HG03565 (cell line): Measurements from ENCODE around the gene PKHD1.

Experiments used
- ATAC-seq: cut with Tn5 transposase; IDR thresholded peaks from one replicate; pipeline ENCODE4 v1.9.1; 2021; ENCODE audit warnings: mild to moderate bottlenecking, moderate library complexity; ENCODE audit not compliant: unreplicated experiment

The PKHD1 gene

DNA sequence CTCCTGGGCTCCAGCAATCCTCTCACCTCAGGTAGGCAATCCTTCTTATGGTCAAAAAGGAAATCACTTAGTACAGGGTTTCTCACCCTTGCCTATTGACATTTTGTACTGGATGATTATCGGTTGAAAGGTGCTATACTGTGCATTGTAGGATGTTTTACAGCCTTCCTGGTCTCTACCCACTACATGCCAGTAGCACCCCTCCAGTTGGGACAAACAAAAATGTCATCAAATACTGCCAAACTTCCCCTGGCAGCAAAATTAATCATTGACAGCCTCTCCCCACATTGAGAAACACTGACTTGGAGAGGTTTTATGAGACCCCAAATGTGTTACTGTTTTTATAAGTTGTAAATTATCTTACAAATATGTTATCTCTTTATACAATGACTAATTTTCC lies 368.1 kb downstream of the PKHD1 start:
- no peak for ATAC-seq

DNA sequence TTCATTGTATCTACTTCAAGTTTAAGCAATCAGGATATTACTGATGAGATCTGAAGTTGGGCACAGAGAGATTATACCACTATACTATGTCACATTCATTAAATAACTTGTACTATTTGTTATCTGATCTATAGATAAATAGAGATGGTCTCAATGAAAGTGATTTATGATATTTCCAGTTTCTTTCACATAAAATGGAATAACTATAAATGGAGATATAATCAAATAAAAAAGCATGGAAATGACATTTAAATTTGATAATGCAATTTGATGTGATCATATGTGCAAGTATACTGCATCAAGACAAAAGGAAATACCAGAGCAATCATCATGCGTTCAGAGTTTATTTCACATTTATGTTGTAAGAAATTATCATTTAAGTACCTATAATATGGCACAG lies 368.9 kb downstream of the PKHD1 start:
- no peak for ATAC-seq

DNA sequence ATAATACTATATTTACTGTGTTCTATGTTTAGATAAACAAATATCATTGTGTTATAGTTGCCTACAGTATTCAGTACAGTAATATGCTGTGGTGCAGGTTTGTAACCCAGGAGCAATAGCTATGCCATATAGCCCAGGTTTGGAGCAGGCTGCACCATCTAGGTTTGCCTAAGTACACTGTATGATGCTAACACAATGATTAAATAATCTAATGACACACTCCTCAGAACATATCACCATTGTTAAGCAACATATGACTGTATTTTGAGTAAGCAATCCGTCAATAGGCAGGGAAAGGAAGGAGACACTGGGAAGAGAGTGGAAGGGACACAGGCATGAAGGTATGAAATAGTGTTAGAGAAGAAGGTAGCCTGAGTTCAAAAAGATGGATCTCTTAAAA lies 369.9 kb downstream of the PKHD1 start:
- no peak for ATAC-seq

DNA sequence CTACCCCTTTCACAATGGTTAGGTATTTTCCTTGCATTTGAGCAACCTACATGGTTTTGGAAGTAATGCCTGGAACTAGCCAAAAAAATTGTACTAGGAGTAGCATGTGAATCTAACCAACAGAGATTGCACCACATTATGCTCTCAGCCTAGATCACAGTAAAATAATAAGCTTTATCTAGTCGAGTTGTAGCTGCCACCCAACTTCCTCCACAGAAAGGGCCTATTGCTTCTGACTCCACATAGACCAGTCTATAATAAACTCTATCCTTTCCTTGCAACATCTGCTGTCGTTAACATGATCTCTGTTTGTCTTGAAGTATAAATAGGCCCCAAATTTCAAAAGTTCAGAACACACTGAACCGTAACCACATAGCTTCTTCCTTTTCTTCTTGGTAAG lies 375.5 kb downstream of the PKHD1 start:
- no peak for ATAC-seq

DNA sequence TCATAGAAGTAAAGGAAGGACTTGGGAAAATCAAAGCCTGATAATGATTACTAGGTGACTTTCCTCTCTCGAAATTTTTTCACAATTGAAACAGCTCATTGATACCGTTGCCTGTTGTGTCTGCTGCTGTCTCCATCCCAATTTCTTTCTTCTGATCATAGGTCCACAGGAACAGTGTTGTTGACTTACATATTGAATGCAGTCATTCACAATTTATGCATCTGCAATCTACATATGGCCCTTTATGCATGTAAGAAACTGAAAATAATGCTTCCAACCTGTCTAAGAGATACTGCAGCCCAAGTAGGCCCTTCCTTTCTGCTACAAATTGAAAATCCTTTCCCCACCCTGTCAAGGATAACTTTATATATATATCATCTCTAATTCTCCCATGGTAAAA lies 381.3 kb downstream of the PKHD1 start:
- no peak for ATAC-seq

DNA sequence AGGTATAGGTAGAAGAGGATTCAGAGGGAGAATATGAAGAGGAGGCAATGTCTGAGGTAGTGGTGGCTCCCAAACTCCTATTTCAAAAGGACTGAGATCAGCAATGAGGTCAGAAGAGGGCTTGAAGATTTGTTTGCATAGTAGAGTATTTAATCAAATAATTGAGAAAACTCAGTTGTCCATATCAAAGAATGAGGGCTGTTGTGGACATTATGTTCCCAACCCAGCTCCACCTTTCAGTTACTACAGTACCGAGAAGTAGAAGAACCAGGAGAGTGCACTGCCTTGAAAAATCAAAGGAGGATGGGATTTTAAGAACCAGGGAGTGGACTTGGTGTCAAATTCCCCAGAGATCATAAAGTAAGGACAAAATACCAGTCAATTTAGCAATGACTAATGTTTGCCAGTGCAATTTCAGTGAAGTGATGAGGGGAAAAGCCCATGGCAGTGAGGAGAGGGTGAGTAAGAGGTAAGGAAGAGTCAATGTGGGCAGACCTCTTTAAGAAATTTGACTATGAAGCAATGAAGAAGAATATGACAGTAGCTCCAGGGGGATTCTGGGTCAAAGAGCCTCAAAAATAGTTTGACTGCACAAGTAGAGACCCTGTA lies 382.4 kb downstream of the PKHD1 start:
- ATAC-seq = no peak

DNA sequence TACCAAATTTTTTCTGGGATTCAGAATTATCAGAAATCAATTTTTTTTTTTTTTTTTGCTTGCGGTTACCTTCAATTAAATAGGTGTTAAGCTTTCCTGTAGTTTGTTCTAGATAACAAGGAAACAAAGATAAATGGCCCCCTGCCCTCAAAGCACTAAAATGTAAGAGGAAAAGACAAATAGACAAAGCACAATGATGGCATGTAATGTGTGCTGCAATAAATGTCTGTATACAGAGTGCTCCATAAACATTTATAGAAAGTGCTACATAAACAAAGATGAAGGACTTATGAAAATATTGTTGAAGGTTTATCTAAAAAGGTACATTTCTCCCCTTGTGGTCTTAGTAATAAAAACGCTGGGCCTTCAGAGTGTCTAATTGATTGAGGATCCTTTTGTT lies 384.6 kb downstream of the PKHD1 start:
- ATAC-seq = no peak

DNA sequence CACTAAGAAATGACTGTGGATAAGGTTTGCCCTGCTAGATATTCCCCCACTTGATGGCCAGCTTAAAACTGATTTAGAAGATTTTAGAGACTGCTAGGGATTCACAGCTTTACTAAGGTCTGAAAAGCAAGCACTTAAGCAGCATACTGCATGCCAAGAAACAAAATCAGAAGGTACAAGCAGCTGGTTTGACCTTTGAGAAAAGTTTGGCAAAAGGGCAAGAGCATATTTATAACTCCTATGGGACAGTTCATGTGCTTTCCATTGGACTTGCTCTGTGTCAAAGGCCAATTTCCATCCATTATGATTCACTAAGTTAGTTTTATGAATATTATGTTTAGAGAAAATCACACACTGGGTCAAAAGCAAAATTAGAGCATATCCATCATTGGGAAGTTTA lies 402.8 kb downstream of the PKHD1 start:
- no peak for ATAC-seq

DNA sequence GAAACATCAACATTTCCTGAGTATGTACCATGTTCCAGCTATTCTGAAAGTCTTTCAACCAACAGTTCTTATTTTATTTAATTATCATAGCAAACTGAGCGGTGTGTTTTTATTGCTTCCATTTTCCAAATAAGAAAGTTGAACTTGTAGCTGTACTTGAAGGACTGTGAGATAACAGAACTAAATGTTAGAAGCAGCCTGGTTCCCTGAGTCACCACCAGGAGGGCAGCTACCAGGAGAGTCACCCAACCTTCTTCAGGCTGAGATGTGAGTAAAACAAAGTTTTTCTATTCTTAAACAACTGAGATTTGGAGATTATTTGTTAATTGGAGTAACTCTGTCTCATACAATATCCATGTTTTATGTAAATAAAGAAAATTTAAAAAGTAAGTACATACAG lies 403.4 kb downstream of the PKHD1 start:
- no peak for ATAC-seq

DNA sequence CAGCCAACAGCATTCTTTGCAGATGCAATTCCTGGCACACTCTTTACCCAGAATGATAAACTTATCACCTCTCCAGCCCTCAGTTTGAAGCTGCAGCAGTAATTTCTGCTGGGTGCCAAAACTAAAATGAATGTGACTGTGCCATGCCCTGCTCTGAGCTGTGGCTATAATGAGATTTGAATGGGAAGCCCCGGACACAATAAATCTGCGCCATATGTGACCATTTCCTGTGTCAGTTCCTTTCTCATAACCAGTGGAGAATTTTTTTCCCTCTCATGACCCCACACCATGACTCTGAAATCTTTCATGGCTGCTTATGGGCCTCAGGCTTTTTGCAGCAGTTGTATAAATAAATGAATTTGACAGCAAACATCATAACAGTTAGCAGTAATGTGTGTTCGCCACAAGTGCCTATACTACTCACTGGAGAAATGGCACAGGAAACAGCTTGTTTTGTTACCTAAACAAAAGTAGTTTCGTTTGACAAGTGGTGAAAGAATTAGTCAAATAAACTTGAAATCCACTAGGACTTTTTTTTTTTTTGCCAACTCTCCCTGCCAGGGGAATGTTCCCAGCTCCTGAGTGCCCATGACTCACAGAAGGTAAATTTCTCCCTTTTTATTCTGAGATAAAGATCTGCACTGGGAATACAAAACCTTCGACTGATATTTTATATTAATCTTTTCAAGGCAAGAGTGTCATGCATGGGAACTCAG lies 408.4 kb downstream of the PKHD1 start:
- peak; percentile 72 for ATAC-seq

DNA sequence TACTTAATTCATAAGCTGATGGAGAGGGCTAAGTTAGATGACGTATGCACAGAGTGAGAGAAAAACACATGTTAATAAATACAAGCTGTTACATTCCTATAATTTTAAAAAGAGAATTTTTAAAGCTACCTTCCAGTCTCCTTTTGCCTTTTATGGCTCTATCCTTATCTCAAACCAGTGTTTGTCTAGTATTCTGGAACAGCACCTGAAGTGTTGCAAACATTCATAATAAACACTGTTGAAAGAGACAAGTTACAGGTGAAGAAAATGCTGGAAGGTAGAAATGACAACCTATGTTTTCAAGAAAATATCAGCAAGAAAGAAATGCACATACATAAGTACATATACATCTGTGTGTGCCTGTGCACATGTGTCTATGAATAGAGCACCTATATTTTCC lies 409.1 kb downstream of the PKHD1 start:
- no peak for ATAC-seq

DNA sequence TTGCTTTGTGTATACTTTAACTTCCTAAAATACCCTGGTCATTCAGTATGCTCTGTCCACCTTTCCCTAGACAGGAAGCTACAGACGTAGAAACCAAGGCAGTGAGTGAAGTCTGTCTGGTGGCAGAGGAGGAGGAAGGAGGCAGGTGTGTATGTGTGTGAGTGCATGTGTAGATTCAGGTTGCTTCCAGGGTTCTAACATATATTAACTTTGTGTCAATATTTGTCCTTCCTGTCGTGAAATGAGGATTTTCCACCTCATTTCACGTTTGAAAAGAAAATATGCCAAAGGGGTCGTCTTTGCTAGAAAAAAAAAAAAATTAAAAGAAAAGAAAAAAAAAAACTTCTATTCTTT lies 411.5 kb downstream of the PKHD1 start:
- ATAC-seq = no peak

DNA sequence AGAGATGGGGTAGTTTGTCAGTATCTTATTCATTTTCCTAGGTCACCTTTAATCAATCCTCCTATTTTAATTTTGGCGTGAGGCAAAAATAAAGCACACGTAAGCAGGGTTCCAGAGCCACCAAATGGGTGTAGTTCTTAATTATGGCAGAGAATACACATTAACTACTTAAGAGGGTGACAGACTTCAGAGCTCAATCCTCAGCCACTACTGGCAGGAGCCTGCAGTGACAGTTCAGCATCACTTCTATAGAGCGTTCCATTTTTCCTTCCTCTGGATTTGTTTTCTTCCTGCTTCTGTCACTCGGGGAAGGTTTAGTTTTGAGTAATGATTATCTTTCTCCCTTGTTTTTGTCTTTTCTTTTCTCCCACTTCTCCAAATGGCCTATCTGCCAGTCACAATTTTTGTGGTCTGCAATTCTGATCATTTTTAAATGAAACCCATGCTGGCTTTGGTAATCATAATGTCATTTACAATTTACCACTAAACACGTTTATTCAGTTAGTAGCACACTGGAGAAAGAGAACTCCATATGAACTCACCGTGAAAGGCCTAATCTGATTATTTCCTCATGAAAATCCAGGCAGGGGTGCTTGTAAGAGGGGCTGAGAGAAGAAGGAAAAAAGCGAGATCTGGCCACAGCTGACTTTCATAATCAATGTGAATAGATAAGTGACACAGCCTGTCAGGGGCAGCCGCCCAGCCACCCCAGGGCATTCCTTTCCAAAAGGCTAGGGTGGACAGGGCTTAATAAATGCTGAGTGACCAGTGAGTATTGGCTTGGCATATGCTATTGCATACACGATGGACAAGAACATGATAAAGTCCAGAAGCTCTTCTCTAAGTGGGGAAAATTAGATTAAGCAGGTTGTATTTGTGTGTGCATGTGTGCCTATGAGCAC lies 412.1 kb downstream of the PKHD1 start:
- no peak for ATAC-seq

DNA sequence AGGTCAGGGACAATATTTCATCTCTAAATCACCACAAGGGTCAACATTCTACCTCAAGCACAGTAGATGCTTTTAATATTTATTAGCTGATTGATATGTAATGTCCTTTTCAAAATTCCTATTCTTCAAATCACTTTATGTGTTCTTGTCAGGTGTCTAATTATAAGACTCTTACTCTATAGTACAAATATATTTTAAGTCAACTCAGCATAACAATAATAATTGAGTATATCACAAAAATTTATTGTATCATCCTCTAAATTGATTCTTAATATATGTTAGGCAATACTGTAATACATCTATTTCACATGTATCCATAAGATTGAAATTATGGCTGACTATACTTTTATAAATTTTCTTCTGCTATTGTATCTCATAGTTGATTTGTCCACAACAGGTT lies 423.9 kb downstream of the PKHD1 start:
- no peak for ATAC-seq

DNA sequence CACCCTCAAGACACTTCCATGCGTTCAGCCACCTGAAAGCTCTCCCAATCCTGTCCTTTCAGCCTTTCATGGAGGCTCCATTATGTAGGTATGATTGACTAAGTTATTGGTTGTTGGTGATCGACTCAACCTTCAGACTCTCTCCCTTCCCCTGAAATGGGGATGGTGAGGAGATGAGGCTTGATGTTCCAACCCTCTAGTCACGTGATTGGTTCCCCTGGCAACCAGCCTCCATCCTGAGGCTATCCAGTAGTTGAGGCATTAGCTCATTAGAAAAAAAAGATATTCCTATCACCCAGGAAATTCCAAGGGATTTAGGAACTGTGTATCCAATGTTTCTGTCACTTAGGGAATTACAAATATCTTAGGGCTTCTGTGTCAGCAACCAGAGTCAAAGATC lies 426.6 kb downstream of the PKHD1 start:
- no peak for ATAC-seq

DNA sequence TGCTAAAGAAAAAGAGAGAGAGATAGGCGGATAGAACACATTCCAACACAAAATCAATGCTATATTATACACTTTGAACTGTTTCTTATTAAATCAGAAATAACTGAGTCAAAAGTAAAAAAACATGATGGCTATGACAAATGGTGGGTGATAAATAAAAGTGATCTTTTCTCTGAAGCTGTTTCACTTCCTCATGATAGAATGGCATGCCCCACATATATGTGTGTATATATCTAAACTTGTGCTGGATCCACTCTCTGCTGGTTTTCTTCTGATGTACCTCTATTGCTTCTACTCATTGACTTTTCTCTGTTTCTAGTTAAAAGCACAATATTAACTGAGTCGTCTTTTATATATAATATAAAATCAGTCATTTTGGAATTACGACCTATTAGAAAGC lies 429.9 kb downstream of the PKHD1 start:
- ATAC-seq = no peak

DNA sequence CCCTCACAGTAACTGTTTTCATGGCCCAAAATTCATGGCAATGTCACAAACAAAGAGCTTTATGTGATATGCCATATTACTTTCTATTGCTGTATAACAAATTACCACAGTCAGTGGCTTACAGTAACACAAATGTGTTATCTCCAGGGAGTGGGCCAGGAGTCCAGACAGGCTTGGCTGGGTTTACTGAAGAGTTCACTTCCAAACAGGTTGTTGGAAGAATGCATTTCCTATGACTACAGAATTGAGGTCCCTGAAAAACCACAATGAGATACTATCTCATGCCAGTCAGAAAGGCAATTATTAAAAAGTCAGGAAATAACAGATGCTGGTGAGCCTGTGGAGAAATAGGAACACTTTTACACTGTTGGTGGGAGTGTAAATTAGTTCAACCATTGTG lies 431.9 kb downstream of the PKHD1 start:
- no peak for ATAC-seq

DNA sequence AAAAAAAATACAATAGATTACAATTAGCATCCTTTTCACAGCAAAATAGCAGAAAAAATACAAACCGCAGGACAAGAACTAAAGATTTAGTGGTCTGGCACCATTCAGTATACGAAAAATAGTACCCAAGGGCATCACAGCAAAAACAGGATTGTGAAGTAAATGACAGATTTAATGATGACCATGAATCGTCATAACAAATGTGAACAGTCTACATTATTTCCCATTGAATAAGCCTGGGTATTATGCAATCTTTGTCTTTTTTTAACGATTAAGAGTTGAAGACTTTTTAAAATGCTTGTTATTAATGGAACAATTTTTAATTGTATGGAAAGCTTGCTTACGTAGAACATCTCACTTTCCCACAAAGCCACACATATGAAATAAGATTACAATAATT lies 432.8 kb downstream of the PKHD1 start:
- no peak for ATAC-seq

DNA sequence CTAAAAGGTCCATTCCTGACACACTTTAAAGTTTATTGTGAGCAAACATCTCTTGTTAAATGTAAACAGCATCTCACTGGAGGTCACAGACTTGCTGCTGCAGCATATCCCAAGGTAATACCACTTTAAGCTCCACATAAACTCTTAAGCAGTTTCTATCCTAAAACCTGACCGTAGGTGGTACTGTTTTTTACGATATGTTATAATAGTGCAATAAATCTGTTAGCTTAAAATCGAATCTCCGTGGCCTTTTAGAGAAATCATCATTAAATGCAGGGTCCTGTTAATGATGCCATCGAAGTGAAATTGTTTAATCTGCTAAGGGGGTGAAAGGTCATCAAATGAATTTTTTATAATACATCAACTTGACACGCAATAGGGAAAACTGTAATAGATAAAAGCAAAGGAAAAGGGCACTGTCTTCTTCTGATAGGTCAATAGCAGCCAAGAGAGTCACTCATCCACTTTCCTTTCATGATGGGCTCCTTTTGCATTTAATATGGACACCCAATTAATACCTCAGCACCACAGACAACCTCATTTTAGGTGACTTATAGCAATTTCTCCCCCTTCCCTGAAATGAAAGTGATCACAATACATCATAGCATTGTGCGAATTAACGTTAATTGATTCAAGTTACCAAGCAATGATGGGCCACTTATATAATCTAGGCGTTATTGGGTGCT lies 436.1 kb downstream of the PKHD1 start:
- ATAC-seq = no peak

DNA sequence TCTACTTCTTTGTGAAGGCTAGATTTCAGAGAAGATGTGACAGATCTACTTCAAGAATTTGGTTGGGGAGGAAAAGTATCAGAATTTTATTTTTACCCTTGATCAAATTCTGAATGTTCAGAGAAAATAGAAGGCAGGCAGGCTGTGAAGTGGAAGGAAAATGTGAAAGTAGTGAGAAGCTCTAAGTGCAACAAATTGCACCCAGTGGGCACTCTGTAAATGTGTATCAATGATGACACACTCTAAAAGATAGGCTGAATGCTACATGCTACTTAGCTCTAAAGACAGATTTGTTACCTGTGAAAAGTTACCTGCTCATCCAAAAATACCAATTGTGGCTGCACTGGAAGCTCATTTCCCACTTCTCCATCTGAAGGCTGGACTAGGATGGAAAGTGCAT lies 438.6 kb downstream of the PKHD1 start:
- no peak for ATAC-seq

DNA sequence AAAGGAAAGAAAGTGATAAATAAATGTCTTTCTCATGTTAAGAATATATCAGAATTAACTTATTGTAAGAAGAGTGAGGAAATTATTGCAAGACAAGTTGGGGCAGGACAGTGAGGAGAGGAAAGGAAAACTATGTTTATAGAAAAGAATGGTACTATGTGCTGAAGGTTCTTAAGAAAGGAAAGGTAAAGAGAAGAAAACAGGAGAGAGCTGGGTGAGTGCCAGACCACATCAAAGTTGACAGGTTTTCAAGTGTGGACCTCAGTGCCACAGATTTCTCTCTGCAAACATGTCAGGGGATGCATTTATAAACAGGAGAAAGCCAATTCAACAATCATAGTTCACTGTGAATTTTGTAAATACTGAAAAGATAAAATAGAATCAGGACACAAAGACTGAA lies 439.2 kb downstream of the PKHD1 start:
- no peak for ATAC-seq

DNA sequence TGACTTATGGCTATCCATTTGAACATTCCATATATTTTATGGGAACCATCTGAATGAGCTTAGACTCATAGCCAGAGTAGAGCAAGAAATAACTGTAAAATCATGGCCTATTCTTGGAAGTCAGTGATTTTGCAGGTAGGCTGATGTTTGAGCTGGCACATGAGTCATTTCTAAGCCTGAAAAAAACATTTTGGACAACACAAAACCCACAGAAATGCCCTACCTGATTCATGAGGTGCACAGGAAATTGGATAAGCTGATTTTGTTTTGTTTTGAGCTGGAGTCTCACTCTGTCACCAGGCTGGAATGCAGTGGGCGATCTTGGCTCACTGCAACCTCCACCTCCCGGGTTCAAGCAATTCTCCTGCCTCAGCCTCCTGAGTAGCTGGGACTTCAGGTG lies 443.0 kb downstream of the PKHD1 start:
- no peak for ATAC-seq
